Natural killer cell (primary cell): ENCODE results near the gene FHOD1. TPM values are rescaled to one million over a fixed set of nuclear protein-coding genes. Genes with fewer than 3 reads are reported as not detected.

Experiments used
- ATAC-seq, 3 donors: fragments of 150-1000 bp in 2 of 3; fragments of 200-7000 bp in 1 of 3; cut with Tn5 transposase; 1 replicate in 1 of 3; 2 replicates in 2 of 3; pipeline ENCODE4 v1.10.0; 2021; ENCODE audit warnings: mild to moderate bottlenecking in 2 of 3, moderate library complexity in 2 of 3
- DNase-seq, 2 donors: peaks; one replicate each; pipeline versions ENCODE4 v3.0.0 to v3.0.0-alpha.2; 2013 to 2021; ENCODE audit warnings: mixed read lengths in 1 of 2
- H3K27ac ChIP-seq: one replicate; pipeline ENCODE4 v1.5.1; 2013; ENCODE audit warnings: mild to moderate bottlenecking, low read length
- H3K27me3 ChIP-seq: one replicate; pipeline ENCODE4 v1.6.1; 2013; ENCODE audit warnings: low read length; ENCODE audit not compliant: control insufficient read depth, insufficient read depth
- H3K36me3 ChIP-seq: one replicate; pipeline ENCODE4 v1.6.1; 2013; ENCODE audit warnings: low read length; ENCODE audit not compliant: control insufficient read depth, insufficient read depth
- H3K4me1 ChIP-seq: one replicate; pipeline ENCODE4 v1.6.1; 2013; ENCODE audit warnings: low read length; ENCODE audit not compliant: control insufficient read depth, insufficient read depth
- H3K4me3 ChIP-seq: one replicate; pipeline ENCODE4 v1.5.1; 2013; ENCODE audit warnings: low read length
- H3K9me3 ChIP-seq: one replicate; pipeline ENCODE4 v1.6.1; 2013; ENCODE audit warnings: low read length; ENCODE audit not compliant: control insufficient read depth, insufficient read depth
- H3K27ac Mint-ChIP-seq, 2 donors: one replicate each; pipeline ENCODE4 v1.8.0; 2022; ENCODE audit warnings: mild to moderate bottlenecking in 2 of 2, mixed read lengths in 2 of 2, moderate library complexity in 1 of 2
- H3K27me3 Mint-ChIP-seq, 2 donors: one replicate each; pipeline ENCODE4 v1.8.0; 2022; ENCODE audit warnings: low read depth in 2 of 2, mixed read lengths in 2 of 2
- H3K36me3 Mint-ChIP-seq: one replicate; pipeline ENCODE4 v1.8.0; 2022; ENCODE audit warnings: mixed read lengths
- H3K4me1 Mint-ChIP-seq, 2 donors: one replicate each; pipeline ENCODE4 v1.8.0; 2022; ENCODE audit warnings: mixed read lengths in 2 of 2
- H3K4me3 Mint-ChIP-seq: one replicate; pipeline ENCODE4 v1.8.0; 2022; ENCODE audit warnings: mild to moderate bottlenecking, moderate library complexity, mixed read lengths
- H3K9me3 Mint-ChIP-seq, 2 donors: one replicate each; pipeline ENCODE4 v1.8.0; 2022; ENCODE audit warnings: mixed read lengths in 2 of 2
- CTCF ChIP-seq: fragments of 200-600 bp; IDR thresholded peaks from one replicate; pipeline ENCODE4 v1.8.0; 2022; ENCODE audit warnings: antibody characterized with exemption
- WGBS: methylation state at CpG from one replicate; pipeline ENCODE4 v1.1.7; 2013; ENCODE audit warnings: missing lambda C conversion rate; ENCODE audit not compliant: insufficient coverage; 5-methylcytosine and 5-hydroxymethylcytosine counted together
- intact Hi-C: fragments of 100-400 bp; cut with micrococcal nuclease; formaldehyde crosslinking; loops from one replicate; pipeline ENCODE4 v1.14.2; 2022
- total RNA-seq, 4 donors: library from RNA; stranded (reverse); fragments of 120-200 nt in 1 of 4; gene quantifications; one replicate each; pipeline versions ENCODE4 v1.2.3 to v1.2.4, GENCODE V29; 2013 to 2022

FHOD1 gene
- total RNA-seq, 3 donors from 2014 or later (not counting 1 experiment from before 2014, with no cell fraction given) = 79.3 to 96.8 (median 89.2) TPM

- H3K9me3 Mint-ChIP-seq = no peaks in the 10 kb centered on the region
- no peak overlapping the region for H3K4me3 ChIP-seq
- H3K27ac Mint-ChIP-seq = no peak overlapping the region
- no peaks in the 10 kb centered on the region for H3K9me3 ChIP-seq
- H3K27ac ChIP-seq = no peak overlapping the region
- H3K4me1 Mint-ChIP-seq = peaks cover 21 to 37% of the 10 kb centered on the region in 2 donors
- ATAC-seq (no peak), DNase-seq (no peak)
- TF ChIP-seq CTCF = no peak
- intact Hi-C loops = no loop called here
- no peaks in the 10 kb centered on the region for H3K36me3 Mint-ChIP-seq
- peaks cover 36% of the 10 kb centered on the region for H3K4me1 ChIP-seq
- no peak overlapping the region for H3K4me3 Mint-ChIP-seq
- WGBS = 93% methylated on average over 15 of the region's 15 CpGs
- H3K36me3 ChIP-seq = no peaks in the 10 kb centered on the region
- peaks cover 2% of the 10 kb centered on the region for H3K27me3 ChIP-seq
- peaks cover 0 to 5% of the 10 kb centered on the region in 2 donors for H3K27me3 Mint-ChIP-seq
Observed at GRCh38 chr16:67188798-67189197, 58.5 kb downstream of the FHOD1 start.

- Mint-ChIP-seq H3K4me3 (no peak overlapping the region), H3K27ac (no peak overlapping the region), H3K9me3 (no peaks in the 10 kb centered on the region), H3K27me3 (peaks cover 0 to 5% of the 10 kb centered on the region in 2 donors), H3K36me3 (no peaks in the 10 kb centered on the region), H3K4me1 (peaks cover 17 to 32% of the 10 kb centered on the region in 2 donors)
- TF ChIP-seq CTCF = no peak
- WGBS = 84% methylated on average over 4 of the region's 4 CpGs
- intact Hi-C loops = no loop called here
- Histone ChIP-seq H3K4me3 (no peak overlapping the region), H3K27ac (no peak overlapping the region), H3K9me3 (no peaks in the 10 kb centered on the region), H3K4me1 (peaks cover 34% of the 10 kb centered on the region), H3K36me3 (no peaks in the 10 kb centered on the region), H3K27me3 (peaks cover 2% of the 10 kb centered on the region)
- no peak for DNase-seq
- no peak for ATAC-seq
Observed at GRCh38 chr16:67188323-67188722, 59.0 kb downstream of the FHOD1 start.

- no peak for ATAC-seq
- Mint-ChIP-seq H3K27me3 (peaks cover 0 to 5% of the 10 kb centered on the region in 2 donors), H3K4me3 (no peak overlapping the region), H3K4me1 (peaks cover 17 to 22% of the 10 kb centered on the region in 2 donors), H3K27ac (no peak overlapping the region), H3K9me3 (no peaks in the 10 kb centered on the region), H3K36me3 (no peaks in the 10 kb centered on the region)
- Histone ChIP-seq H3K36me3 (no peaks in the 10 kb centered on the region), H3K4me3 (no peak overlapping the region), H3K4me1 (peaks cover 29% of the 10 kb centered on the region), H3K27me3 (peaks cover 2% of the 10 kb centered on the region), H3K9me3 (no peaks in the 10 kb centered on the region), H3K27ac (no peak overlapping the region)
- 90% methylated on average over 26 of the region's 26 CpGs for WGBS
- no peak for DNase-seq
- intact Hi-C loops = no loop called here
- no peak for TF ChIP-seq CTCF
Observed at GRCh38 chr16:67187175-67187890, 59.9 kb downstream of the FHOD1 start.

GRCh38 chr16:67186550-67186950 is 60.7 kb downstream of the FHOD1 start:
- Histone ChIP-seq H3K4me1 (peaks cover 25% of the 10 kb centered on the region), H3K27ac (no peak overlapping the region), H3K27me3 (peaks cover 2% of the 10 kb centered on the region), H3K4me3 (no peak overlapping the region), H3K36me3 (no peaks in the 10 kb centered on the region), H3K9me3 (no peaks in the 10 kb centered on the region)
- no peaks in the 10 kb centered on the region for H3K36me3 Mint-ChIP-seq
- no peaks in the 10 kb centered on the region for H3K9me3 Mint-ChIP-seq
- intact Hi-C loops = no loop called here
- H3K4me3 Mint-ChIP-seq = no peak overlapping the region
- peaks cover 13 to 16% of the 10 kb centered on the region in 2 donors for H3K4me1 Mint-ChIP-seq
- ATAC-seq (no peak), DNase-seq (no peak)
- peaks cover 0 to 5% of the 10 kb centered on the region in 2 donors for H3K27me3 Mint-ChIP-seq
- no peak overlapping the region for H3K27ac Mint-ChIP-seq
- no peak for TF ChIP-seq CTCF
- 75% methylated on average over 5 of the region's 5 CpGs for WGBS
